LNCaP clone FGC (cell line): ENCODE measurements around the gene SCART1.
"Not testable (repeated sequence)": the region's sequence is repeated elsewhere in the genome, so short reads cannot be mapped to it uniquely, and the experiment has no call there.

Experiments used
- DNase-seq: peaks from one replicate; pipeline ENCODE4 v3.0.0-alpha.2; 2011; ENCODE audit warnings: low read depth
- H3K4me3 ChIP-seq: 2 replicates; pipeline ENCODE4 v1.5.1; 2011; ENCODE audit warnings: mild to moderate bottlenecking, low read depth, low read length, control low read depth
- CTCF ChIP-seq: IDR thresholded peaks from 2 replicates; pipeline ENCODE4 v1.5.1; 2012; ENCODE audit warnings: mild to moderate bottlenecking; ENCODE audit not compliant: control insufficient read depth, insufficient read depth; ENCODE audit errors: extremely low read depth

Gene SCART1

GRCh38 chr10:133440633-133441285 is 13.0 kb upstream of the SCART1 start:
- no peak for TF ChIP-seq CTCF
- no peak for DNase-seq
- H3K4me3 ChIP-seq: no peak overlapping the region

DNA sequence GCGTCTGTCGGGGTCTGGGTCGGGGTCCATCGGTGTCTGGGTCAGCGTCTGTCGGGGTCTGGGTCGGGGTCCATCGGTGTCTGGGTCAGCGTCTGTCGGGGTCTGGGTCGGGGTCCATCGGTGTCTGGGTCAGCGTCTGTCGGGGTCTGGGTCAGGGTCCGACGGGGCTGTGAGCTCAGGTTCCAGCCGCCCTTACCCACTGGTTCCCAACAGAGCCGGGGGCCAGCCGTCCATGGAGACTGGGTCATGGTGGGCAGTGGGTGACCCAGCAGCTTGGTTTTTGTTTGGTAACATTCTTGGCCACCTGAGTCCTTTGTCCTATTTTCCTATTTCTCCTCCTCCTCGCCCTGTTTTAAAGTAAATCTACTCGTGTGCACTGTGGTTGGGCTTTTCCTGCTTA is 12.4 kb upstream of the SCART1 start:
- not testable (repeated sequence) for DNase-seq, H3K4me3 ChIP-seq

- no peak for DNase-seq
- TF ChIP-seq CTCF: no peak
These were observed 12.0 kb upstream of the SCART1 start for GRCh38 chr10:133441780-133442179.

DNA sequence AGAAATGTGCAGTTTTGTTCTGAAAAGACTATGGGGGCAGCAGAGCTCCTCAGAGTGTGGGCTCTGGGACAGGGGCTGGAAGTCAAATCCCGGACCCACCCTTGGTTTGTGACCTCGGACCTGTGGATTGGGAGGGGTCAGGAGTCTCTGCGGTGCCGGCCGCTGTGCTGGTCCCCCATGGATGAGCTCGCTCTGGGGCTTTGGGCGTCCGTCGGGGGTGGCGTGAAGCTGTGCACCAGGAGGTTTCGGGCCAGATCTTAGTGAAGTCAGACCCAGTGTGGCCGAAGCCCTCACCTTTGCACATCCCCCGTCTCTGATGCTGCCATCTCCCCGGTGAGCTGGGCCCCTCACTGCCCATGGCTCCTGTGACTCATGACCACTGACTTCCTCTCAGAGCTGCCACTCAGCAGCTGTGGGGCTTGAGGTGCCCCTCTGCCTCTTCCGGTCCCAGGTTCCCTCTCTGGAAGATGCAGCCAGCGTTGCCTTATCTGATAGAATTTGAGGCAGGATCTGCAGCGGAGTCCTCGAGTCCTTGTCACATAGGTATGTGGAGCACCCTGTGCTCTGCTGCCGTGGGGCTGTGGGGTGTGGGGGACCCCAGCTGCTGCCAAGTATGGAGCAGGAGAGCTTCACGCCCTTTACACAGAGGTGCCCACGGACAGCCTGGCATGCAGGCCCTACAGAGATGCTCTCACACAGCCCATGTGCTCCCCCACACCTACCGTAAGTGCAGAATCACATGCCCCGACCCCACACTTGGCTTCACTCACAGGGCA is 11.4 kb upstream of the SCART1 start:
- DNase-seq: no peak
- TF ChIP-seq CTCF: no peak
- no peak overlapping the region for H3K4me3 ChIP-seq

More at GRCh38 chr10:133441780-133442179, 12.0 kb upstream of the SCART1 start:
- no peak overlapping the region for H3K4me3 ChIP-seq

DNA sequence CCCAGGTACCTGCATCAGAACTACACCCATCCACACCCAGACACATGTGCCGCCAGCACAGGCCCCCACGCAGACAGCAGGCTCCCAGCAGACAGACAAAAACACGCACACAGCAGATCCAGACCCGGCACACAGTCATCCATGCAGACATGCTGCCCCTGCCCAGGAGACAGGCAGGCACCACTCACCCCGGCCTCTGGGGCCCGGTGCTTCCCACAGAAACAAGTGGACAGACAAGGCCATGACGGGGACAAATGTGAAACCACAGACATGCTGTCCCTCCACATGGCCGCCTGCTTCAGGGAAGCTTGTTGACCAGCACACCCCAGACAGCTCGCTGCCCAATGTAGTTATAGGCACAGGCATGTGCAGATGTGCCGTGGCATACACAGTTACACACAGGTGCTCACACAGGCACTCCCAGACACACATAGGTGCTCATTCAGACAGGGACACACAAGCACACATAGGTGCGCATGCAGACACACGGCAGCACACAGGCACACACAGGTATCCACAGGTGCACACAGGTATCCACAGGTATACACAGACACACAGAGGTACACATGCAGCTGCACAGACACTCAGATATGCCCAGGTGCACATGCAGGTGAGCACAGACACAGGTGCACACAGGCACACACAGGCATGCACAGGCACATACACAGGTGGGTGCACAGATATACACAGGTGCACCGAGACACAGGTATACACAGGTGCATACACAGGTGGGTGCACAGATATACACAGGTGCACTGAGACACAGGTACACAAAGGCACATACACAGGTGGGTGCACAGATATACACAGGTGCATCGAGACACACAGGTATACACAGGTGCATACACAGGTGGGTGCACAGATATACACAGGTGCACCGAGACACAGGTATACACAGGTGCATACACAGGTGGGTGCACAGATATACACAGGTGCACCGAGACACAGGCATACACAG is 10.5 kb upstream of the SCART1 start:
- DNase-seq: no peak

GRCh38 chr10:133444342-133445267 is 9.1 kb upstream of the SCART1 start:
- no peak for DNase-seq
- H3K4me3 ChIP-seq: no peak overlapping the region
- TF ChIP-seq CTCF: no peak

More for the DNA sequence above, 10.5 kb upstream of the SCART1 start:
- TF ChIP-seq CTCF: no peak
- no peak overlapping the region for H3K4me3 ChIP-seq
